ENCODE results near the gene OTX1. TPM values are rescaled to one million over a fixed set of nuclear protein-coding genes. Genes with fewer than 3 reads are reported as not detected.

Gene OTX1
- total and polyA plus RNA-seq, 10 of the 15 experiments (the other 5 are each of a cell fraction or from before 2014, with no cell fraction given), result 0.04 to 0.67 (median 0.23) TPM; not detected in 2

DNA sequence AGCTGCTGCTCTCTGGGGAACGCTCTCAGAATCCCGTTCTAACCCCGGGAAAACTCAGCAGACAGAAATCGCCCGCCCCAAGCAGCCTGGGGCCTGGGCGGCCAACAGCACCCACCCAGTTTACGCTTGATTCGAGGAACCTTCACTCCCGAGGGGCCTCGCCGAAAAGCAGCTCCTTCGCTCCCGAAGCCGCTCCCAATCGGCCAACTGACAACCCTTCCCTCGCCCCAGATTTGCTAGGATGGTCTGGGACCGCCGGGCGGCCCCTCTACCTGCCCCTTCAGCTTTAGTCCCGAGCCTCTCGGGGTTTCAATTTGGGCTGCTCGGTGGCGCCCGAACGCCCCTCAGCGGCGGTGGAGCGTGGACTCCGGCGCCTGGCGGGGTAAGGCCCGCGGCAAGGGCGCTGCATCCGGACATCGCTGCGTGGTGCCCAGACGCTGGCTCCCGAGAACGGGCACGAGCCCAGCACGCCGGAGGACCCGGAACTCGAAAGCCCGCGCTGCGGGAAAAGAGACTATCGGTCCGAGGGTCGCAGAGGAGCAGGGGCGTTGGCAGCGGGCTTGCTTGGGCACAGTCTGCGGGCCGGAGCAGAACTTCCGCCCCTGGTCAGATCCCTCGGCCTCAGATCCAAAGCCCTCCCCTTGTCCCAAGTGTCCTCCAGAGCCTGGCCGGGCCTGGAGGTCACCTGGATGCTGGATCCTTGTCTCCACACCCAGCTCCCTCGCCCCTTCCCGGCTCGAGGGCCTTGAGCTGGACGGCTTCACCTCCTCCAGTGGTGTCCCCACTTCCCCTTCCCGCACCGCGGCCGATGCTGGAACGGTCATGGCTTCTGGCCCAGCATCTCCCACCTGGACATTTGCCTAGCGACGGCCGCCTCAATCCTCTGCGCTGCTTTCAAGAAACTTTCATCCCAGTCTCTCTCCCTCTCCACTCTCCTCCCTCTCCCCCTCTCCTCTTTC lies 3.0 kb upstream of the OTX1 start:
- Histone ChIP-seq H3K9me3 (replicated peaks; ENCODE audit: control insufficient read depth, insufficient read depth, low read length) (no peaks in the 10 kb centered on the region; the same call in 2 of the 3 replicates), H3K27me3 (replicated peaks in 1 of 2; ENCODE audit: control insufficient read depth in 2 of 2, insufficient read depth in 2 of 2, low read length in 1 of 2) (peaks cover 0 to 16% of the 10 kb centered on the region in 2 experiments; a peak in 3 of 4 replicates), H3K9ac (ENCODE audit: control insufficient read depth, insufficient read depth, low read length) (no peak overlapping the region), H3K79me2 (ENCODE audit: control insufficient read depth, insufficient read depth, low read length) (no peaks in the 10 kb centered on the region), H4K20me1 (ENCODE audit: control insufficient read depth, insufficient read depth) (no peaks in the 10 kb centered on the region), H3K27ac (ENCODE audit: control insufficient read depth, insufficient read depth) (no peak overlapping the region), H3K4me2 (ENCODE audit: control insufficient read depth, insufficient read depth) (peak overlapping the region; percentile 87), H3K4me1 (ENCODE audit: control insufficient read depth, insufficient read depth, low read length) (peaks cover 8% of the 10 kb centered on the region), H2AFZ (ENCODE audit: control insufficient read depth, low read depth, low read length) (no peak overlapping the region), H3K36me3 (ENCODE audit: control insufficient read depth in 2 of 2, insufficient read depth in 2 of 2, low read length in 1 of 2) (no peaks in the 10 kb centered on the region), H3K4me3 (peak overlapping the region; percentile 35; the same call in 1 of the 2 replicates)
- ATAC-seq, result no peak
- ChIA-PET SMC1A (ENCODE audit: uncharacterized antibody, unreplicated experiment) (no interaction called here), POLR2A (no interaction called here), CTCF (interaction anchor here (0.6 to 1.2 kb wide), 2 partner anchors 538 to 569 kb away, joined by 3 read pairs; no protein-coding TSS in a partner anchor), RAD21 (ENCODE audit: unreplicated experiment) (no interaction called here)
- no peak for FAIRE-seq
- intact Hi-C loops (cut with micrococcal nuclease; ENCODE audit: unreplicated experiment), result no loop called here
- WGBS (ENCODE audit: insufficient coverage, insufficient replicate concordance, low lambda C conversion rate, missing lambda C conversion rate), result 25% methylated on average over 70 of the region's 71 CpGs
- no peak for DNase-seq (ENCODE audit: low read depth, low spot score)
- in situ Hi-C loops (cut with MboI), result no loop called here
- BruUV-seq (replicated peaks), result no TSS peak
- TF ChIP-seq ZNF24 (IDR thresholded peaks at IDR 0.05) (no peak), SPI1 (IDR thresholded peaks at IDR 0.05; ENCODE audit: borderline replicate concordance, insufficient read depth, low read depth, low read length) (peak; percentile 15; the same call in 1 of the 2 replicates), RELB (IDR thresholded peaks at IDR 0.05; ENCODE audit: low read depth) (no peak), ASH2L (IDR thresholded peaks at IDR 0.05; ENCODE audit: borderline replicate concordance, low read depth) (no peak), CBX3 (IDR thresholded peaks at IDR 0.05; ENCODE audit: borderline replicate concordance, low read depth) (no peak), NKRF (conservative IDR thresholded peaks at IDR 0.05) (no peak), BMI1 (IDR thresholded peaks at IDR 0.05; ENCODE audit: borderline replicate concordance) (no peak), MEF2B (IDR thresholded peaks at IDR 0.05; ENCODE audit: partially characterized antibody, poor library complexity, severe bottlenecking) (no peak), NRF1 (conservative IDR thresholded peaks at IDR 0.05; ENCODE audit: low read depth, low read length) (no peak), STAT1 (conservative IDR thresholded peaks at IDR 0.05) (no peak), TARDBP (IDR thresholded peaks at IDR 0.05; ENCODE audit: borderline replicate concordance) (no peak), GATAD2B (conservative IDR thresholded peaks at IDR 0.05; ENCODE audit: low read depth) (no peak), RAD21 (IDR thresholded peaks at IDR 0.05; ENCODE audit: insufficient read depth, low read depth, low read length) (peak; percentile 17; the same call in 1 of the 2 replicates), MTA2 (IDR thresholded peaks at IDR 0.05; ENCODE audit: low read depth) (no peak), BRCA1 (IDR thresholded peaks at IDR 0.05; ENCODE audit: low read depth, low read length) (no peak), PAX8 (IDR thresholded peaks at IDR 0.05) (no peak), MXI1 (IDR thresholded peaks at IDR 0.05; ENCODE audit: low read depth, low read length) (no peak), POLR2AphosphoS2 (IDR thresholded peaks at IDR 0.05; ENCODE audit: low read depth, low read length) (no peak)
- TF ChIP-seq, protein P1, sequence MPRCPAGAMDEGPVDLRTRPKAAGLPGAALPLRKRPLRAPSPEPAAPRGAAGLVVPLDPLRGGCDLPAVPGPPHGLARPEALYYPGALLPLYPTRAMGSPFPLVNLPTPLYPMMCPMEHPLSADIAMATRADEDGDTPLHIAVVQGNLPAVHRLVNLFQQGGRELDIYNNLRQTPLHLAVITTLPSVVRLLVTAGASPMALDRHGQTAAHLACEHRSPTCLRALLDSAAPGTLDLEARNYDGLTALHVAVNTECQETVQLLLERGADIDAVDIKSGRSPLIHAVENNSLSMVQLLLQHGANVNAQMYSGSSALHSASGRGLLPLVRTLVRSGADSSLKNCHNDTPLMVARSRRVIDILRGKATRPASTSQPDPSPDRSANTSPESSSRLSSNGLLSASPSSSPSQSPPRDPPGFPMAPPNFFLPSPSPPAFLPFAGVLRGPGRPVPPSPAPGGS (IDR thresholded peaks at IDR 0.05; ENCODE audit: borderline replicate concordance, insufficient read depth, low read depth, low read length, poor library complexity, severe bottlenecking), result no peak
